ENCODE measurements around the gene MICB. TPM values are rescaled to one million over a fixed set of nuclear protein-coding genes. Genes with fewer than 3 reads are reported as not detected.
"Not testable (repeated sequence)": the region's sequence is repeated elsewhere in the genome, so short reads cannot be mapped to it uniquely, and the experiment has no call there.

MICB gene
- polyA plus RNA-seq, 3 donors from 2014 or later, result 7.4 to 15.2 (median 10.3) TPM

GRCh38 chr6:31479151-31479932, 18.6 kb upstream of the MICB start:
- Mint-ChIP-seq H3K4me1 (peaks cover 20 to 34% of the 10 kb centered on the region in 2 donors), H3K9me3 (no peaks in the 10 kb centered on the region), H3K36me3 (peaks cover 0 to 4% (median 0%) of the 10 kb centered on the region in 3 donors), H3K4me3 (no peak overlapping the region), H3K27me3 (ENCODE audit: low read depth in 3 of 3) (peaks cover 0 to 2% (median 0%) of the 10 kb centered on the region in 3 donors), H3K27ac (peak overlapping the region in 3 of 6 donors; percentile 35 to 80 (median 36))
- DNase-seq, result no peak

GRCh38 chr6:31479933-31480535, 17.9 kb upstream of the MICB start:
- Mint-ChIP-seq H3K36me3 (peaks cover 0 to 4% (median 0%) of the 10 kb centered on the region in 3 donors), H3K9me3 (no peaks in the 10 kb centered on the region), H3K27me3 (ENCODE audit: low read depth in 3 of 3) (peaks cover 0 to 2% (median 0%) of the 10 kb centered on the region in 3 donors), H3K4me3 (no peak overlapping the region), H3K27ac (no peak overlapping the region), H3K4me1 (peaks cover 13 to 27% of the 10 kb centered on the region in 2 donors)
- no peak for DNase-seq

- Mint-ChIP-seq H3K36me3 (peaks cover 0 to 4% (median 0%) of the 10 kb centered on the region in 3 donors), H3K27me3 (ENCODE audit: low read depth in 3 of 3) (no peaks in the 10 kb centered on the region), H3K4me1 (peaks cover 8 to 21% of the 10 kb centered on the region in 2 donors), H3K27ac (no peak overlapping the region), H3K9me3 (no peaks in the 10 kb centered on the region), H3K4me3 (no peak overlapping the region)
- no peak for DNase-seq
These were observed 17.4 kb upstream of the MICB start for GRCh38 chr6:31480574-31480973.

- Mint-ChIP-seq H3K27ac (no peak overlapping the region), H3K4me3 (no peak overlapping the region), H3K4me1 (peaks cover 7 to 13% of the 10 kb centered on the region in 2 donors)
These were observed 14.6 kb upstream of the MICB start for GRCh38 chr6:31483392-31483791.

GRCh38 chr6:31485055-31485454, 12.9 kb upstream of the MICB start:
- no peak overlapping the region for H3K4me3 Mint-ChIP-seq
- H3K4me1 Mint-ChIP-seq, result peaks cover 2% of the 10 kb centered on the region in 2 donors
- H3K27me3 Mint-ChIP-seq (ENCODE audit: low read depth in 3 of 3), result no peaks in the 10 kb centered on the region
- H3K9me3 Mint-ChIP-seq, result no peaks in the 10 kb centered on the region
- H3K27ac Mint-ChIP-seq, result no peak overlapping the region
- no peak for DNase-seq
- H3K36me3 Mint-ChIP-seq, result peaks cover 0 to 4% (median 0%) of the 10 kb centered on the region in 3 donors

More at GRCh38 chr6:31483392-31483791, 14.6 kb upstream of the MICB start:
- H3K9me3 Mint-ChIP-seq, result no peaks in the 10 kb centered on the region
- no peak for DNase-seq
- H3K36me3 Mint-ChIP-seq, result peaks cover 0 to 4% (median 0%) of the 10 kb centered on the region in 3 donors
- H3K27me3 Mint-ChIP-seq (ENCODE audit: low read depth in 3 of 3), result no peaks in the 10 kb centered on the region

- H3K4me3 Mint-ChIP-seq; H3K27ac Mint-ChIP-seq; H3K4me1 Mint-ChIP-seq; H3K36me3 Mint-ChIP-seq; DNase-seq; H3K27me3 Mint-ChIP-seq (ENCODE audit: low read depth in 3 of 3); H3K9me3 Mint-ChIP-seq: not testable (repeated sequence)
These were observed 11.7 kb upstream of the MICB start for GRCh38 chr6:31486065-31486837.

- H3K27ac Mint-ChIP-seq; H3K27me3 Mint-ChIP-seq (ENCODE audit: low read depth in 3 of 3); H3K4me1 Mint-ChIP-seq; H3K4me3 Mint-ChIP-seq; DNase-seq; H3K36me3 Mint-ChIP-seq; H3K9me3 Mint-ChIP-seq: not testable (repeated sequence)
These were observed 10.3 kb upstream of the MICB start for GRCh38 chr6:31487674-31488073.

- H3K36me3 Mint-ChIP-seq, result no peaks in the 10 kb centered on the region
- H3K4me3 Mint-ChIP-seq, result no peak overlapping the region
- H3K4me1 Mint-ChIP-seq, result peaks cover 14 to 18% of the 10 kb centered on the region in 2 donors
- H3K27me3 Mint-ChIP-seq (ENCODE audit: low read depth in 3 of 3), result no peaks in the 10 kb centered on the region
- H3K9me3 Mint-ChIP-seq, result no peaks in the 10 kb centered on the region
- no peak overlapping the region for H3K27ac Mint-ChIP-seq
- no peak for DNase-seq
These were observed 8.9 kb upstream of the MICB start for GRCh38 chr6:31489086-31489485.

GRCh38 chr6:31490115-31490873, 7.7 kb upstream of the MICB start:
- Mint-ChIP-seq H3K4me3 (no peak overlapping the region), H3K27me3 (ENCODE audit: low read depth in 3 of 3) (no peaks in the 10 kb centered on the region), H3K4me1 (peaks cover 20 to 26% of the 10 kb centered on the region in 2 donors), H3K27ac (peak overlapping the region in 1 of 6 donors; percentile 48), H3K9me3 (no peaks in the 10 kb centered on the region), H3K36me3 (no peaks in the 10 kb centered on the region)
- DNase-seq, result no peak

- H3K9me3 Mint-ChIP-seq; H3K36me3 Mint-ChIP-seq; H3K27me3 Mint-ChIP-seq (ENCODE audit: low read depth in 3 of 3); DNase-seq: not testable (repeated sequence)
- H3K4me3 Mint-ChIP-seq, result peak overlapping the region; percentile 79 to 96 (median 95)
- H3K4me1 Mint-ChIP-seq, result peaks cover 43 to 56% of the 10 kb centered on the region in 2 donors
- H3K27ac Mint-ChIP-seq, result peak overlapping the region; percentile 72 to 92 (median 82)
These were observed 4.4 kb upstream of the MICB start for GRCh38 chr6:31493550-31493874.

GRCh38 chr6:31493875-31494694, 3.9 kb upstream of the MICB start:
- Mint-ChIP-seq H3K27me3 (ENCODE audit: low read depth in 3 of 3) (peaks cover 0 to 4% (median 3%) of the 10 kb centered on the region in 3 donors), H3K4me1 (peaks cover 49 to 61% of the 10 kb centered on the region in 2 donors), H3K36me3 (no peaks in the 10 kb centered on the region), H3K4me3 (peak overlapping the region; percentile 79 to 96 (median 95)), H3K9me3 (no peaks in the 10 kb centered on the region), H3K27ac (peak overlapping the region; percentile 72 to 92 (median 82))
- peak; percentile 61 to 65 (median 64) for DNase-seq

GRCh38 chr6:31495580-31495979, 2.4 kb upstream of the MICB start:
- H3K4me3 Mint-ChIP-seq, result peak overlapping the region; percentile 79 to 96 (median 95)
- peaks cover 0 to 4% (median 3%) of the 10 kb centered on the region in 3 donors for H3K27me3 Mint-ChIP-seq (ENCODE audit: low read depth in 3 of 3)
- no peaks in the 10 kb centered on the region for H3K36me3 Mint-ChIP-seq
- no peak for DNase-seq
- H3K27ac Mint-ChIP-seq, result peak overlapping the region; percentile 72 to 92 (median 82)
- peaks cover 56 to 70% of the 10 kb centered on the region in 2 donors for H3K4me1 Mint-ChIP-seq
- H3K9me3 Mint-ChIP-seq, result no peaks in the 10 kb centered on the region

GRCh38 chr6:31496826-31497225, 1.1 kb upstream of the MICB start:
- H3K36me3 Mint-ChIP-seq; H3K9me3 Mint-ChIP-seq; H3K27me3 Mint-ChIP-seq (ENCODE audit: low read depth in 3 of 3); DNase-seq: not testable (repeated sequence)
- Mint-ChIP-seq H3K27ac (peak overlapping the region; percentile 88 to 97 (median 95)), H3K4me3 (peak overlapping the region; percentile 79 to 97 (median 94)), H3K4me1 (peaks cover 66 to 79% of the 10 kb centered on the region in 2 donors)

Measured in immature natural killer cell (primary cell).